Smooth muscle cell of the brain vasculature (primary cell): ENCODE measurements around the gene LCNL1.

ENCODE experiments used
- DNase-seq: peaks from one replicate; pipeline ENCODE4 v3.0.0-alpha.2; 2012; ENCODE audit warnings: low read depth, low spot score

LCNL1 gene

GRCh38 chr9:136947028-136947891 is 35.5 kb upstream of the LCNL1 start:
- DNase-seq: no peak

- no peak for DNase-seq
Observed at GRCh38 chr9:136947955-136948510, 34.8 kb upstream of the LCNL1 start.

GRCh38 chr9:136949239-136949816 is 33.5 kb upstream of the LCNL1 start:
- no peak for DNase-seq

GRCh38 chr9:136949817-136950655 is 32.8 kb upstream of the LCNL1 start:
- peak; percentile 40 for DNase-seq

DNA sequence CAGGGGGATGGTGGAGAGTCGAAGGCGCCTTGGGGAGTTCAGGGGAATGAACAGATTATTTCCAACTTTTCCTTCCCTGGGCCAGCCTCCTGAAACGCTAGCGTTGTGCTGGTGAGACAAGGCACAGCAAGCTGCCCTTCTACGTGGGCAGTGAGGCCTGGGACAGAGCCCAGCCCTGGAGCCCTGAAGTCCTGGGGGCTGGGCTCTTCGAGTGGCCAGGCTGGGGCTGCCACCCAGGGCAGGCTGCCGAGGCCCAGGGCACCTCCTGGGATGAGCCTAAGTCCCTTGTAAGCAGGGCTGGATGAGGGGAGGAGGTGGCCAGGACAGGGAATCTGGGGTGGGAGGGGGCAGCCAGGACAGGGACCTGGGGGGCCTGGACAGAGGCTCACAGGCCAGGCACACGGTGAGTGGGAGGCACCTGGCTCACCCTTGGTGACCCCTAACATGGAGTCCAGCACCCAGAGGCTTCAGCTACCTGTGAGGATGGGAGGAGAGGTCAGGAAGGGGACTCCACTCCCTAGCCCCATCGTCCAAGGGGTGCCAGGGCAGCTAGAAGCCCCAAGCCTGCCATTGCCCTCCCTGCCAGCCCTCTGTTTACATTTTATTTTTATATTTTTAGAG is 32.0 kb upstream of the LCNL1 start:
- DNase-seq: no peak

GRCh38 chr9:136951541-136952320 is 31.1 kb upstream of the LCNL1 start, which contains the start of gene LCN12:
TSS of gene LCN12 (plus strand) at chr9:136952273. CDS start at chr9:136952328, 55 bp downstream.
- DNase-seq: no peak

DNA sequence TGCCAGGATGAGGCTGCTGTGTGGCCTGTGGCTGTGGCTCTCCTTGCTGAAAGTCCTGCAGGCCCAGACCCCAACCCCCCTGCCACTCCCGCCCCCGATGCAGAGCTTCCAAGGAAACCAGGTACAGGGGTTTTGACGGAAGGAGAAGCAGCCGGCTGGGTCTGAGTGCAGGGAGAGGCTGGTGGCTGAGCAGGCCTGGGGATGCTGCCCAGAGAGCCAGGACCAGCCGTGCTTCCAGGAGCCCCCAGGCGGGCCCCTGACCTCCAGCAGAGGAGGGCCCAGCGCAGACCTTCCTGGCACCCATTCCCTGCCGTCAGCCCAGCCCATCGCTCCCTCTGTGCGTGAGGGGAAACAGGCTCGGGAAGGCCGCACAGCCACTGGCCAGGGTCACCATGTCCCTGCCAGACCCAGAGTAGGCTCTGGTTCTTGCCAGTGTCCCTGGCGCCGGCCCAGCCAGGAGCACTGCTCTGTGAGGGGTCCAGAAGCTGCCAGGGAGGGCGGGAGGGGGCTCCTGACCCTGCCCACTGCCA is 30.4 kb upstream of the LCNL1 start:
- no peak for DNase-seq

GRCh38 chr9:136952876-136953770 is 29.7 kb upstream of the LCNL1 start:
- DNase-seq: no peak

DNA sequence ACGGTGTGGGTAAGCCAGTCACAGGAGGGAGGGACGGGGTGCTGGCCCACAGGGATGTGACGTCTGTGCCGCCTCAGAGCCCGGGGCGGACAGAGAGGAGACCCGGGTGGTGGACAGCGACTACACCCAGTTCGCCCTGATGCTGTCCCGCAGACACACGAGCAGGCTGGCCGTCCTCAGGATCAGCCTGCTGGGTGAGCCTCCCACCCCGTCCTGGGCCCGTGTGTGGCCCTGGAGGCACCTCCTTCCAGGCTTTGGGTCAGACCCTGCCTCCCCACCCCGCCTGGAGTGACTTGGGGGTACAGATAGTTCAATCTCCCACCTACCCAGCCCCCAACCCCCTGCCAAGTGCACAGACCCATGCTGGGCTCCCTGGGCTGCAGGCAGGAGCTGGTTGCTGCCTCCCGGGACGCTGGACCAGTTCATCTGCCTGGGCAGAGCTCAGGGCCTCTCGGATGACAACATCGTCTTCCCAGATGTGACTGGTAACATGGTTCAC is 29.0 kb upstream of the LCNL1 start:
- no peak for DNase-seq

- no peak for DNase-seq
Observed at GRCh38 chr9:136954270-136955083, 28.3 kb upstream of the LCNL1 start.

DNA sequence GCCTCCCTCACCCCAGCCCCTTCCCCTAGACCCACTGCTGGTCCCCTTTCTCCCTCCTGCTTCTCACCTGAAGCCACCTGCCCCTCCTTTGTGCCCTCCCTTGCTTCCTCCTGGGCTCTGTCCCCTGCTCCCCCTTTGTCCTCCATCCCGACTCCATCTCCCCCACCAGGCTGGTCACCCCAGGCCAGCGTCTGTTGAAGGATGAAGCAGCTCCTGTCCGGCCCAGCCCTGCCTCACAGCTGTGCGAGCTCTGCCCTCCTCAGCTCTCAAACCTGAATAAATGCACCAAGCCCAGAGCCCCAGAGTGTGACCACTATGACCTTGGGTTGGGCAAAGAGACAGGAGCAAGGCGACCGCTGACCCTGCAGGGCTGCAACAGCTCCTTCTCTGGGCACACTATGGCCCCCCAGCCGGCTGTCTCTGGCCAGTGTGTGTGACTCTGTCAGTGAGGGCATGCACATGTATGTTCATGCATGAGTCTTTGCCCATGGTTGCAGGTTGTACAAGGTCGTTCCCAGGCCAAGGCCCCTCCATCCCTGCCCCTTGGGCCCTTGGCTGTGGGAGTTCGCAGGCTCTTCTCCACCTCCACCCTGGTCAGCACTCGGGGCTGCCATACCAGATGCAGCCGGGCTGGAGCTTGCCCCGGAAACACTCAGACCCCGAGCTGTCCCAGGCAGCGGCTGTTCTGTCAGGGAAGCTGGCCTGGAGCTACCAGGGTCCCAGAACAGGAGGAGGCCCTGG is 27.4 kb upstream of the LCNL1 start:
- no peak for DNase-seq

GRCh38 chr9:136955943-136956335 is 26.9 kb upstream of the LCNL1 start:
- no peak for DNase-seq

- no peak for DNase-seq
Observed at GRCh38 chr9:136956604-136957003, 26.2 kb upstream of the LCNL1 start.

DNA sequence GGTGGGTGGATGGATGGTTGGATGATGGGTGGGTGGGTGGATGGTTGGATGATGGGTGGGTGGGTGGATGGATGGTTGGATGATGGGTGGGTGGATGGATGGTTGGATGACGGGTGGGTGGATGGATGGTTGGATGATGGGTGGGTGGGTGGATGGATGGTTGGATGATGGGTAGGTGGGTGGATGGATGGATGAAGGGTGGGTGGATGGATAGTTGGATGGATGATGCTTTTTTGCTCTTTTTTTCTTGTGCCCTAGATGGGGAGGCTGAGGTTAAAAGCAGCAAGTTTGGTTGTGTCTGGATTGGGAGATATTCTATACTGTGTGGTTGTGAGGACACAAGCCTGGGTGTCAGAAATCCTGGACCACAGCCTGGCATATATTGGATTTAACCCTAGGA is 25.3 kb upstream of the LCNL1 start:
- no peak for DNase-seq

DNA sequence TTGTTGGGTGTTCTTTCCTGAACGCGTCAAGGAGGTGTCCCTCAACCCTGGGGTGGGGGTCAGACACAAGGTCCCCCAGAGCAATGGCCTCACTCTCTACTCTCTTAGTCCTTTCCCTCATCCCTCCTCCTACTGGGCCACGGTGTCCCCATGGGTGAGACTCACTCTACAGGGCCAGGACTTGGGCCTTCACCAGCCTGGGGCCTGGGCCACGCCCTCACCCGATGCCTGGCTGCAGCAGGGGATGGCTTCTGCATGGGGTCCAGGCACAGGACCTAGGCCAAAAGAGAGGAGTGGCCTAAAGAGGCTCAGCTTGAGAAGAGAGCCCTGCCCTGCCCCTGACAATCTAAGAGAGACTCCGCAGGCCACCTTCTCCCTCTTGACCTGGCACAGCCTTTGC is 24.9 kb upstream of the LCNL1 start:
- no peak for DNase-seq

DNA sequence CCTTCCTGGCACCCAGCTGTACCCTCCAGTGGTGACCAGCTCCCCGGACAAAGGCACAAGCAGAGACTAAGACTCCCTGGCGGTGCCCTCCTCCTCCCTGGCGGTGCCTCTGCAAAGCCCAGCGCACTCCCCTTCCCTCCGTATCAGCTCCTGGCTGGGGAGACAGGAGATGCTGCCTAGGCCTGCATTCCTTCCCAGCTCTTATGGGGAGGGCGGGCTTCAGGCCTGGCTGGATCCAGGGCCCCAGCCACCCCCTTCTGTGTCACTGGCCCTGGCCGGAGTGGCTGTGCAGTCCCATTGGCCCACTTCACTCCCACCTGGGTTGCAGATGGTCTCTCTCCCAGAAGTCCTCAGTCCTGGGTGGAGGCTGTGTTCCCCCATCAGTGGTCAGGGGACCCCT is 24.3 kb upstream of the LCNL1 start:
- DNase-seq: no peak
